Endothelial cell of umbilical vein (primary cell): ENCODE data around the gene TSKU.

Source experiments
- CTCF ChIP-seq, 2 donors: IDR thresholded peaks; 1 replicate in 1 of 2; 2 replicates in 1 of 2; pipeline ENCODE4 v1.5.1; 2011; ENCODE audit warnings: low read length in 2 of 2, mild to moderate bottlenecking in 2 of 2, moderate library complexity in 2 of 2, control low read depth in 1 of 2, inconsistent platforms in 1 of 2, low read depth in 1 of 2; ENCODE audit not compliant: insufficient read depth in 1 of 2; ENCODE audit errors: extremely low read depth in 1 of 2
- EZH2 ChIP-seq: IDR thresholded peaks from 2 replicates; pipeline ENCODE4 v1.6.1; 2012; ENCODE audit warnings: borderline replicate concordance, low read depth, mild to moderate bottlenecking, moderate library complexity, low read length, inconsistent platforms; ENCODE audit not compliant: severe bottlenecking
- POLR2A ChIP-seq: IDR thresholded peaks from 2 replicates; pipeline ENCODE4 v1.6.1; 2012; ENCODE audit warnings: low read depth, mild to moderate bottlenecking, control low read depth, low read length

GRCh38 chr11:76787911-76788596 is 4.9 kb downstream of the TSKU start:
- TF ChIP-seq CTCF (IDR thresholded peaks at IDR 0.05; ENCODE audit: extremely low read depth in 1 of 2, insufficient read depth in 1 of 2, low read depth in 1 of 2, low read length in 2 of 2), result no peak
- no peak for TF ChIP-seq POLR2A
- no peak for TF ChIP-seq EZH2
